Heart left ventricle (tissue), 13 donors: ENCODE measurements around the gene HSPBP1.

ENCODE experiments used
- CTCF ChIP-seq, 12 donors: fragments of 200-600 bp; sonication (generic) in 4 of 12; IDR thresholded peaks; one replicate each; pipeline versions ENCODE4 v1.5.0 to v1.8.0; 2018 to 2022; ENCODE audit warnings: antibody characterized with exemption in 12 of 12, mild to moderate bottlenecking in 5 of 12
- POLR2A ChIP-seq, 2 donors: fragments of 450-650 bp; IDR thresholded peaks; one replicate each; pipeline ENCODE4 v1.6.1; 2017; ENCODE audit warnings: antibody characterized with exemption in 2 of 2, mild to moderate bottlenecking in 2 of 2, moderate library complexity in 2 of 2
- donor health status: ischemic (EF 13 %, LVEDD 7.1; RV severe dilation, severe dysfunction).
- donor health status: DM: no; HTN: yes; CAD: no.
- donor health status: DM: no; HTN: no; CAD: no.
- donor health status: ischemic (EF 25% LVEDD 6.9; RV normal size, moderate dysfunction).
- donor health status: ischemic (EF 25% LVEDD 5.7; RV mildly dilated, moderate dysfunction).
- donor health status: ischemic (EF 35%, LVEDD 5.7; RV mildly dilated, moderate dysfunction).
- donor health status: nonischemic (EF 11% LVEDD 7.7; RV severe dilation, severe dysfunction).
- donor health status: DM: yes; HTN: yes; CAD: no.
- donor health status: PGD.
- donor health status: ischemic (EF 29% LVEDD 5.4; RV normal size, mild dysfunction).
- donor health status: nonischemic (EF 23%, LVEDD 6.1; RV moderate dilation, normal function).

- TF ChIP-seq CTCF (IDR thresholded peaks at IDR 0.05) (no peak), POLR2A (IDR thresholded peaks at IDR 0.05) (no peak)
Measured at GRCh38 chr19:55277494-55277893, 2.4 kb downstream of the HSPBP1 start.
